A549 (cell line): ENCODE results near the gene FKBP1A.

Experiments used
- BHLHE40 ChIP-seq: IDR thresholded peaks from 2 replicates; pipeline ENCODE4 v1.6.1; 2012; ENCODE audit warnings: low read depth, low read length, inconsistent platforms
- CTCF ChIP-seq: fragments of >200 bp; sonication (Bioruptor Twin); formaldehyde crosslinking; IDR thresholded peaks from 3 replicates; pipeline ENCODE4 v1.5.1; 2016
- EP300 ChIP-seq, 2 experiments: fragments of >200 bp; sonication (Bioruptor Twin); formaldehyde crosslinking; IDR thresholded peaks; 2 replicates in 1 of 2; 3 replicates in 1 of 2; pipeline ENCODE4 v1.6.1; 2016 to 2017
- HOXA7 ChIP-seq: fragments of 250-450 bp; sonication (Bioruptor Pico); IDR thresholded peaks from 2 replicates; pipeline ENCODE4 v1.5.0; 2020; ENCODE audit warnings: mild to moderate bottlenecking, moderate library complexity
- JUN ChIP-seq, 2 experiments: fragments of >200 bp; sonication (Bioruptor Twin); formaldehyde crosslinking; IDR thresholded peaks; 2 replicates in 1 of 2; 3 replicates in 1 of 2; pipeline ENCODE4 v1.6.1; 2016 to 2017
- JUNB ChIP-seq: fragments of >200 bp; sonication (Bioruptor Twin); formaldehyde crosslinking; IDR thresholded peaks from 2 replicates; pipeline ENCODE4 v1.6.1; 2016
- KDM1A ChIP-seq: fragments of 200-600 bp; sonication (generic); IDR thresholded peaks from 2 replicates; pipeline ENCODE4 v1.6.1; 2016; ENCODE audit warnings: low read depth, mild to moderate bottlenecking
- PBX3 ChIP-seq: IDR thresholded peaks from 2 replicates; pipeline ENCODE4 v1.6.1; 2012
- POLR2A ChIP-seq: IDR thresholded peaks from 2 replicates; pipeline ENCODE4 v1.6.1; 2012; ENCODE audit warnings: mild to moderate bottlenecking, low read length
- RAD21 ChIP-seq, 2 experiments: fragments of >200 bp in 1 of 2; sonication (Bioruptor Twin) in 1 of 2; formaldehyde crosslinking in 1 of 2; IDR thresholded peaks in 1 of 2; conservative IDR thresholded peaks in 1 of 2; 2 replicates in 1 of 2; 3 replicates in 1 of 2; pipeline ENCODE4 v1.6.1; 2012 to 2018; ENCODE audit warnings: inconsistent platforms in 1 of 2
- RCOR1 ChIP-seq: fragments of 150-350 bp; IDR thresholded peaks from 2 replicates; pipeline ENCODE4 v1.6.1; 2014; ENCODE audit warnings: antibody characterized with exemption, low read length, low read depth
- REST ChIP-seq: fragments of 200-600 bp; sonication (generic); IDR thresholded peaks from 2 replicates; pipeline ENCODE4 v1.6.1; 2016; ENCODE audit warnings: antibody characterized with exemption, mild to moderate bottlenecking, moderate library complexity
- SREBF2 ChIP-seq: fragments of 450-650 bp; IDR thresholded peaks from 2 replicates; pipeline ENCODE4 v1.6.1; 2014; ENCODE audit warnings: mild to moderate bottlenecking, moderate library complexity
- TF ChIP-seq, protein P1 (sequence below): IDR thresholded peaks from 2 replicates; pipeline ENCODE4 v1.6.1; 2012

- TF ChIP-seq JUNB (no peak), KDM1A (no peak), RCOR1 (no peak), CTCF (no peak), POLR2A (no peak), REST (no peak), EP300 (IDR thresholded peaks at IDR 0.05) (no peak), SREBF2 (no peak), RAD21 (conservative IDR thresholded peaks at IDR 0.05 in 1 of 2, IDR thresholded peaks at IDR 0.05 in 1 of 2) (no peak), PBX3 (no peak), JUN (IDR thresholded peaks at IDR 0.05) (no peak), BHLHE40 (no peak), HOXA7 (CRISPR knock-in tag) (no peak)
- TF ChIP-seq, protein P1, sequence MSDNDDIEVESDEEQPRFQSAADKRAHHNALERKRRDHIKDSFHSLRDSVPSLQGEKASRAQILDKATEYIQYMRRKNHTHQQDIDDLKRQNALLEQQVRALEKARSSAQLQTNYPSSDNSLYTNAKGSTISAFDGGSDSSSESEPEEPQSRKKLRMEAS = no peak
Observed at GRCh38 chr20:1376408-1377270, 16.2 kb downstream of the FKBP1A start.
